Jurkat, Clone E6-1 (cell line): ENCODE data around the gene BCL7C.

ENCODE experiments used
- DNase-seq: peaks from one replicate; pipeline ENCODE4 v3.0.0-alpha.2; 2011; ENCODE audit warnings: low read depth, low spot score
- H3K4me3 ChIP-seq: 2 replicates; pipeline ENCODE4 v1.5.1; 2011; ENCODE audit warnings: mild to moderate bottlenecking, low read length, control low read depth, moderate library complexity

The BCL7C gene

GRCh38 chr16:30923554-30924075 lies 29.7 kb upstream of the BCL7C start, which contains the start of gene FBXL19:
Gene FBXL19 (plus strand): TSS chr16:30923572. CDS start chr16:30925755, 2,183 bp downstream.
- DNase-seq = no peak
- H3K4me3 ChIP-seq = peak within 1 kb of the TSS; percentile 99

DNA sequence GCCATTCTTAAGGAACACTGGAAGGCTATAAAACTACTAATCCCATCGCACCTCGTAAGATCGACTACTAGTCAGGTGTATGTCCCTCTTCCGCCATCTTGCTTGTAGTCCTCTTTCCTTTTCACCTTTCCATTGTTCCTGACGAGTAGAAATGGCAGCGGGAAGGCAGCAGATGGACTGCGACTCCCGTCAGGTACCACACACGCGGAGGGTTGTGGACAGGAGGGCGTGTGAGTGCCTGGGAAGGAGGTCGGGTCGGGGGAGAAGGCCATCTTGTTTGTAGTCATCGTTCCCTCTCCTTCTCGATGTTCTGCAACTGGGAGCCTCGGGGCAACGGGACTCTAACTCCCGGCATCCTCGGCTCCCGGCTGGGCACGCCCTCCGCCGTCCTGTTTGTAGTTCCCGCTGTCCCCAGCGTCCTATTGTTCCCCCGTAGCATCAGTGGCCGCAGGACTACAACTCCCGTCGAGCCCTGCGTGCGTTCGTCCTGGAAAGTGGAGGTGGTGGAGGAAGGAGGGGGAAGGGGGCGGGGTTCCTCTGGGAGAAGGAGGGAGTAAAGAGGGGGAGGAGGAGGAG lies 29.2 kb upstream of the BCL7C start:
- H3K4me3 ChIP-seq = peak overlapping the region; percentile 99
- DNase-seq = peak; percentile 100

- H3K4me3 ChIP-seq = peak overlapping the region; percentile 99
- peak; percentile 99 for DNase-seq
These were observed 28.6 kb upstream of the BCL7C start for GRCh38 chr16:30922420-30922959.

DNA sequence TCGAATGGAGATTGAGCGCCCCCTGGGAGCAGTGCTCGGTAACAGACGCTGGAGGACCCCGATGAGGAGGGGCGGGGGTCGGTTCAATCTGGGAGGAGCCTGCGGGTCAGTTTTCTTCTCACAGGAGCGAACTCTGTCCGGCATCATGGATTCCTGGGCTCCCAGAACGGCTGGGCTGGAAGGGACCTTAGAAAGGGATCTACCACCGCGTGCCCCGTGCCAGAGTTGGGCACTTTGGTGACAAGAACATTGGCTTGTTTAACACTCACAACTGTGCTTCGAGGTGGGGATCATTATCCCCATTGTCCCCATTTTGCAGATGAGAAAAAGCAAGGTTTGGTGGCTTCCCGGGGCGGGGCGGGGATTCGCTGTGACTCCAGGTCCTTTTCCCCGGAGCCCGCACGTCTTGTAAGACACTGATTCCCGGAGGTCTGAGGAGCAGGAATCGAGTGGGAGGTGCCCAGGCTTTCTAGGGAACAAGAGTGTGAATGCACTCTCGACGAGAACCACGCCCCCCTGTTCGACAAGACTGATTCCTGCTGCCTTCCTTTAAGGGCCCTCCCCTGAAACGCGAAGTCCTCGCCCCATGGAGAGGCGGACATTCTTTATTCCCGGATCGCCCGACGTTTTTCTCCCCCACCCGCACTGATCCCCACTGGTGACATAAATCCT lies 28.0 kb upstream of the BCL7C start:
- peak; percentile 80 for DNase-seq
- peak overlapping the region; percentile 99 for H3K4me3 ChIP-seq

DNA sequence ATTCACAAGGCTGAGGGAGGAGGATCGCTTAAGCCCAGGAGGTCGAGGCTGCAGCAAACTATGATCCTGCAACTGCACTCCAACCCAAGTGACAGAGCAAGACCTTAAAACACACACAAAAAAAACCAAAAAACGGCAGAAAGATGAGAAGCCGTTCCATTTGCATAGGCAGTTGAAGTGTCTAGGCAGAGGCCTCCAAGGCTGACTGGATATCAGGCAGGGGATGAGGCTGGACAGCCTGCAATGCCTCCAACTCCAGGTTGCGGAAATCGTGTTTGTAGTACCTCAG lies 27.5 kb upstream of the BCL7C start:
- H3K4me3 ChIP-seq = peak overlapping the region; percentile 99
- no peak for DNase-seq

DNA sequence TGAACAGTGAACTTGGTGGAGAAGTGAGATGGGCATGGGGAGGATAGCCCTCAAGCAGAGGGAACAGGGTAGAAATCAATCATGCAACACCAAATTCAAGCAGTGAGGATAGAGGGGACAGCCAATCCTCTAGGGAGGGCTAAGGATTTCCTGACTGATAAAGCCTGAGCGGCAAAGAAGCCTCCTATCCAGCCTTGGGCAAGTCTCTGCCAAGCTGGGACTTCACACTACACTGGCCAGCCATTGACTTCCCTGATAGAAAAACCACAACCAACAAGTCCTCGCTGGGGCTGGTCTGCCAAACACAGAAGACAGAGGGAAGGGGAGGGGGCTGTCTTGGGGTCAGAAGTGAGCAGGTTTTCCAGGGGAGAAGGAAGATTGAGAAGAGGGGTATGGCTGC lies 27.0 kb upstream of the BCL7C start:
- H3K4me3 ChIP-seq = no peak overlapping the region

GRCh38 chr16:30918614-30919013 lies 24.7 kb upstream of the BCL7C start:
- no peak for DNase-seq
- H3K4me3 ChIP-seq = no peak overlapping the region

More for the DNA sequence above, 27.0 kb upstream of the BCL7C start:
- DNase-seq = no peak

- DNase-seq = no peak
- no peak overlapping the region for H3K4me3 ChIP-seq
These were observed 21.0 kb upstream of the BCL7C start for GRCh38 chr16:30914830-30915229.

- H3K4me3 ChIP-seq = no peak overlapping the region
These were observed 19.0 kb upstream of the BCL7C start for GRCh38 chr16:30912794-30913412.

GRCh38 chr16:30910427-30911029 lies 16.7 kb upstream of the BCL7C start:
- H3K4me3 ChIP-seq = no peak overlapping the region
- no peak for DNase-seq

More at GRCh38 chr16:30912794-30913412, 19.0 kb upstream of the BCL7C start:
- DNase-seq = no peak

DNA sequence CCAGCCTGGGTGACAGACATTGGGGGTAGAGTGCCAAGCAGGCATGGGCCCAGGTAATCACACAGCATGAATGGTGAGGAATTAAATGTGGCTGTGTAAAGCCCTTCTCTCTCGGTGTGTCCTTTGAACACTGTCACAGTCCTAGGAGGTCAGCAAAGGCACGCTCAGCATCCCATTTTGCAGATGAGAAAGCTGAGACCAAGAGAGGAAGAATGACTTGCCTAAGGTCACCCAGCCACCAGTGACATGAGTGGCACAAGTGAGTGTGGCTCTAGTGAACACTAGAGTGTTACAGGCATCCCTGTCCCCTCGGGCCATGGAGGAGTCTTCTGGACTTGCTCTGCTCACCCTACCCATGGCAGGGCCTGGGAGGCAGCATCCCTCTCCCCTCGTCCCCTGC lies 13.2 kb upstream of the BCL7C start:
- DNase-seq = no peak
- no peak overlapping the region for H3K4me3 ChIP-seq

DNA sequence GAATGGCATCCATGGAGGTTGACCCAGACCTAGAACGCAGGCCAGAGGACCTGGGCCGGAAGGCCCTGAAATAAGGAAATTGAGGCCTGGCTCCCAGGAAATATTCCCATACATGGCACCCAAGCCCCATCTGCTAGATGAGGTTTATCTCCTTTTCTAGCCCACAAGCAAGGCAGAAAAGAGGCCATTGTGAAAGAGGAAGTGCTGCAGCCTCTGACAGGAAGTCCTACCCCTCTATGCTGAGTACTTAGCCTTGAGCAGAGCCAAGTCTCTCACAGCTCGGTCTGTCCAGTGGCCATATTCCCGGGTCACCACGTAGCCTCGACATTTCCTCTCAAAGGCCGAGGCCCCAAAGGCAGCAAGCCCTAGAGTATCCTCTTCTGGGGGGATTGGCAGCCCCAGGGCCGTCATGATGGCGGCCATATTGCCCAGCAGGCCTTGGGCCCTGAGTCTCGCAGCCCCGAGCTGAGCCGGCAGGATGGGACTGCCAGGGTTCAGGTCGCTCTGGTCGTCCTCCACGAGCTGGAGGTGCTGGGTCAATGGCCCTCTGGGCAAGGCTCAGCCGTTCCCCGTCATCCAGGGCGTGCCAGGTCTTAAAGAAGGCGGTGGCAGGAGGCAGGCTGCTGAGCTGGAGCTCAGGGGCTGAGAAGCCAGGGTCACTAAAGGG lies 10.4 kb upstream of the BCL7C start:
- H3K4me3 ChIP-seq = no peak overlapping the region
- DNase-seq = no peak

GRCh38 chr16:30903596-30903995 lies 9.7 kb upstream of the BCL7C start:
- peak; percentile 44 for DNase-seq

GRCh38 chr16:30903002-30903401 lies 9.1 kb upstream of the BCL7C start:
- DNase-seq = peak; percentile 34
- H3K4me3 ChIP-seq = peak overlapping the region; percentile 51

More at GRCh38 chr16:30903596-30903995, 9.7 kb upstream of the BCL7C start:
- H3K4me3 ChIP-seq = no peak overlapping the region

DNA sequence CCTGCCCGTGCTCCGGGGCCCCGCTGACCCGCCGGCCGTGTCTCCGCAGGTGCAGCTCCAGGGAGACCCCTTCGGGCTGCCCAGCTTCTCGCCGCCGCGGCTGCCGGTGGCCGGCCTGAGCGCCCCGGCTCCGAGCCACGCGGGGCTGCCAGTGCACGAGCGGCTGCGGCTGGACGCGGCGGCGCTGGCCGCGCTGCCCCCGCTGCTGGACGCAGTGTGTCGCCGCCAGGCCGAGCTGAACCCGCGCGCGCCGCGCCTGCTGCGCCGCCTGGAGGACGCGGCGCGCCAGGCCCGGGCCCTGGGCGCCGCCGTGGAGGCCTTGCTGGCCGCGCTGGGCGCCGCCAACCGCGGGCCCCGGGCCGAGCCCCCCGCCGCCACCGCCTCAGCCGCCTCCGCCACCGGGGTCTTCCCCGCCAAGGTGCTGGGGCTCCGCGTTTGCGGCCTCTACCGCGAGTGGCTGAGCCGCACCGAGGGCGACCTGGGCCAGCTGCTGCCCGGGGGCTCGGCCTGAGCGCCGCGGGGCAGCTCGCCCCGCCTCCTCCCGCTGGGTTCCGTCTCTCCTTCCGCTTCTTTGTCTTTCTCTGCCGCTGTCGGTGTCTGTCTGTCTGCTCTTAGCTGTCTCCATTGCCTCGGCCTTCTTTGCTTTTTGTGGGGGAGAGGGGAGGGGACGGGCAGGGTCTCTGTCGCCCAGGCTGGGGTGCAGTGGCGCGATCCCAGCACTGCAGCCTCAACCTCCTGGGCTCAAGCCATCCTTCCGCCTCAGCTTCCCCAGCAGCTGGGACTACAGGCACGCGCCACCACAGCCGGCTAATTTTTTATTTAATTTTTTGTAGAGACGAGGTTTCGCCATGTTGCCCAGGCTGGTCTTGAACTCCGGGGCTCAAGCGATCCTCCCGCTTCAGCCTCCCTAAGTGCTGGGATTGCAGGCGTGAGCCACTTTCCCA lies 8.4 kb upstream of the BCL7C start:
- DNase-seq = no peak
- peak overlapping the region; percentile 51 for H3K4me3 ChIP-seq

DNA sequence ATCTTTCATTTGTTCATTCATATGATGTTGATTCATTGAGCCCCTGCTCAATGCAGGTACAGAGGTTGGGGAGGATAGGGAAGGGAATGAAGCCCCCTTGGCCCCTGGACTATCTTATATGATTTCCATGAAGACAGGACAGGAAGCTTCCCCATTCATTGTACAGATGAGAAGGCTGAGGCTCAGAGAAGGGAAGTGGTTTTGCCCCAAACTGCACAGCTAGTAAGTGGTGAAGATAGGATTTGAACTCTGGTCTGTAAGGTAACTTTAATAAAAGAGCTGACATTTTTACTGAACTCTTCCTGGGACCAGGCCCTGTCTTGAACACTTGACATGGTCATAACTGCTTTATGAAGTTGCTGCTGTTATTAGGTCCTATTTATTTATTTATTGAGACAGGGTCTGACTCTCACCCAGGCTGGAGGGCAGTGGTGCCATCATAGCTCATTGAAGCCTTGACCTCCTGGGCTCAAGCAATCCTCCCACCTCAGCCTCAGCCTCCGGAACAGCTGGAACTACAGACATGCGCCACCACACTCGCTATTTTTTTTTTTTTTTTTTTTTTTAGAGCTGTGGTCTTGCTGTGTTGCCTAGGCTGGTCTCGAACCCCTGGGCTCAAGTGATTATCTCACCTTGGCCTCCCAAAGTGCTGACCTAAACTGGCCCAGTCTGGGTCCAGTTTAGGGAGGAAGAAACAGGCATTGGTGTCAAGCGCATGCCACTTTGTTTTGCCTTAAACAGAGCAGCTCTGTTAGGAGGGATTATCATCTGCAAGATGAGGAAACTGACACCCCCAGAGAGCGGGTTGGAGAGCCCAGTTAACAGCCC lies 7.5 kb upstream of the BCL7C start:
- DNase-seq = peak; percentile 55
- H3K4me3 ChIP-seq = peak overlapping the region; percentile 50

GRCh38 chr16:30900588-30900987 lies 6.7 kb upstream of the BCL7C start:
- no peak overlapping the region for H3K4me3 ChIP-seq
- no peak for DNase-seq
